SK-N-SH treated with all-trans-retinoic acid at 6 μM for 48 hours (cell line): ENCODE measurements around the gene UQCRC1.

ENCODE experiments used
- ATAC-seq: fragments of 200-7000 bp; cut with Tn5 transposase; 3 replicates; pipeline ENCODE4 v1.9.1; 2020; ENCODE audit warnings: mild to moderate bottlenecking, moderate library complexity
- ARNTL ChIP-seq: fragments of 450-650 bp; formaldehyde crosslinking; IDR thresholded peaks from 2 replicates; pipeline ENCODE4 v1.5.0; 2020; ENCODE audit warnings: low read depth, mild to moderate bottlenecking, moderate library complexity, borderline replicate concordance
- BACH2 ChIP-seq: fragments of 250-450 bp; sonication (Bioruptor Pico); IDR thresholded peaks from 2 replicates; pipeline ENCODE4 v1.9.0; 2021; ENCODE audit warnings: mild to moderate bottlenecking, borderline replicate concordance
- CREB5 ChIP-seq: fragments of 250-450 bp; sonication (Bioruptor Pico); IDR thresholded peaks from 2 replicates; pipeline ENCODE4 v1.5.1; 2020; ENCODE audit warnings: low read depth, mild to moderate bottlenecking, moderate library complexity
- CSDC2 ChIP-seq: fragments of 250-450 bp; sonication (Bioruptor Pico); IDR thresholded peaks from 2 replicates; pipeline ENCODE4 v1.5.0; 2020; ENCODE audit warnings: mild to moderate bottlenecking, moderate library complexity
- ESRRG ChIP-seq: fragments of 250-450 bp; sonication (Bioruptor Pico); IDR thresholded peaks from 2 replicates; pipeline ENCODE4 v1.6.1; 2021; ENCODE audit warnings: mild to moderate bottlenecking
- GLIS3 ChIP-seq: fragments of 250-450 bp; sonication (Bioruptor Pico); IDR thresholded peaks from 2 replicates; pipeline ENCODE4 v1.5.0; 2020; ENCODE audit warnings: mild to moderate bottlenecking, moderate library complexity
- ISL1 ChIP-seq: fragments of 250-450 bp; sonication (Bioruptor Pico); IDR thresholded peaks from 2 replicates; pipeline ENCODE4 v2.1.2; 2022; ENCODE audit warnings: mild to moderate bottlenecking, moderate library complexity
- PATZ1 ChIP-seq: fragments of 250-450 bp; sonication (Bioruptor Pico); IDR thresholded peaks from 2 replicates; pipeline ENCODE4 v1.8.0; 2020; ENCODE audit warnings: mild to moderate bottlenecking, moderate library complexity, borderline replicate concordance
- POU6F1 ChIP-seq: fragments of 250-450 bp; sonication (Bioruptor Pico); IDR thresholded peaks from 2 replicates; pipeline ENCODE4 v1.8.0; 2021; ENCODE audit warnings: low read depth, mild to moderate bottlenecking, moderate library complexity, borderline replicate concordance
- PPARA ChIP-seq: fragments of 250-450 bp; sonication (Bioruptor Pico); IDR thresholded peaks from 2 replicates; pipeline ENCODE4 v1.5.0; 2020; ENCODE audit warnings: mild to moderate bottlenecking, borderline replicate concordance
- SNAI2 ChIP-seq: fragments of 250-450 bp; sonication (Bioruptor Pico); IDR thresholded peaks from 2 replicates; pipeline ENCODE4 v1.5.0; 2020; ENCODE audit warnings: mild to moderate bottlenecking, moderate library complexity
- TCF4 ChIP-seq: fragments of 250-450 bp; sonication (Bioruptor Pico); IDR thresholded peaks from 2 replicates; pipeline ENCODE4 v1.8.0; 2021; ENCODE audit warnings: mild to moderate bottlenecking, moderate library complexity, borderline replicate concordance
- TOX ChIP-seq: fragments of 250-450 bp; sonication (Bioruptor Pico); IDR thresholded peaks from 2 replicates; pipeline ENCODE4 v1.8.0; 2021; ENCODE audit warnings: mild to moderate bottlenecking, moderate library complexity, borderline replicate concordance
- TSHZ2 ChIP-seq: fragments of 250-450 bp; sonication (Bioruptor Pico); IDR thresholded peaks from 2 replicates; pipeline ENCODE4 v1.5.0; 2020; ENCODE audit warnings: mild to moderate bottlenecking, moderate library complexity
- ZC3H10 ChIP-seq: fragments of 250-450 bp; sonication (Bioruptor Pico); IDR thresholded peaks from 2 replicates; pipeline ENCODE4 v1.5.1; 2021; ENCODE audit warnings: mild to moderate bottlenecking, moderate library complexity
- ZFP30 ChIP-seq: fragments of 450-650 bp; formaldehyde crosslinking; IDR thresholded peaks from 2 replicates; pipeline ENCODE4 v1.5.0; 2022; ENCODE audit warnings: mild to moderate bottlenecking, moderate library complexity
- ZNF565 ChIP-seq: fragments of 450-650 bp; formaldehyde crosslinking; conservative IDR thresholded peaks from 2 replicates; pipeline ENCODE4 v1.5.0; 2020; ENCODE audit warnings: low read depth, mild to moderate bottlenecking, moderate library complexity
- ZNF8 ChIP-seq: fragments of 450-650 bp; formaldehyde crosslinking; IDR thresholded peaks from 2 replicates; pipeline ENCODE4 v1.5.0; 2020; ENCODE audit warnings: mild to moderate bottlenecking, moderate library complexity

UQCRC1 gene

GRCh38 chr3:48623851-48624547 is 14.6 kb upstream of the UQCRC1 start:
- TF ChIP-seq ISL1 (CRISPR knock-in tag) (no peak), ARNTL (no peak), POU6F1 (CRISPR knock-in tag) (no peak), ZC3H10 (CRISPR knock-in tag) (no peak), TSHZ2 (CRISPR knock-in tag) (no peak), ESRRG (CRISPR knock-in tag) (no peak), TOX (CRISPR knock-in tag) (no peak), PATZ1 (no peak), ZNF565 (no peak), PPARA (no peak), TCF4 (CRISPR knock-in tag) (no peak), CSDC2 (CRISPR knock-in tag) (no peak)
- ATAC-seq: no peak

- no peak for TF ChIP-seq TOX (CRISPR knock-in tag)
- no peak for TF ChIP-seq CREB5
- no peak for TF ChIP-seq CSDC2 (CRISPR knock-in tag)
- no peak for TF ChIP-seq ARNTL
- TF ChIP-seq BACH2 (CRISPR knock-in tag): no peak
- TF ChIP-seq ZNF565: no peak
- no peak for TF ChIP-seq GLIS3 (CRISPR knock-in tag)
- no peak for TF ChIP-seq ZNF8 (CRISPR knock-in tag)
- TF ChIP-seq ZFP30 (CRISPR knock-in tag): no peak
- no peak for TF ChIP-seq TSHZ2 (CRISPR knock-in tag)
- TF ChIP-seq SNAI2 (CRISPR knock-in tag): no peak
- ATAC-seq: no peak
Measured at GRCh38 chr3:48621461-48621869, 12.0 kb upstream of the UQCRC1 start, which contains the start of gene TMEM89. Gene TMEM89, minus strand, starts transcription at chr3:48621769. Its CDS starts 13 bp downstream, at chr3:48621756.
